ENCODE results near the gene BTBD9. TPM values are rescaled to one million over a fixed set of nuclear protein-coding genes. Genes with fewer than 3 reads are reported as not detected.

Gene BTBD9
- total RNA-seq, 1 experiment from 2014 or later = 8.9 TPM

- H4K5ac ChIP-seq (ENCODE audit: insufficient read length, low read depth, low read length) = no peak overlapping the region
- H3T11ph ChIP-seq (ENCODE audit: low read length) = no peak overlapping the region
- H3K23me2 ChIP-seq (ENCODE audit: insufficient read length, low read depth, low read length, poor library complexity, severe bottlenecking) = no peaks in the 10 kb centered on the region
- peak overlapping the region in 2 of 3 experiments; percentile 59 to 86; a peak in 4 of 7 replicates for H3K27ac Mint-ChIP-seq
- no peak overlapping the region for H2BK120ac ChIP-seq (ENCODE audit: low read depth, low read length, poor library complexity, severe bottlenecking)
- no peak overlapping the region for H2BK12ac ChIP-seq (ENCODE audit: insufficient read length, low read depth, low read length)
- H4K8ac ChIP-seq (replicated peaks; ENCODE audit: insufficient read length, low read depth, low read length) = no peak overlapping the region
- no peak for TF ChIP-seq CTCF (conservative IDR thresholded peaks at IDR 0.05)
- H3K56ac ChIP-seq (ENCODE audit: insufficient read length, low read depth, low read length) = no peak overlapping the region
- H3K23ac ChIP-seq (ENCODE audit: insufficient read length, low read depth, low read length) = no peak overlapping the region
- H2BK15ac ChIP-seq (ENCODE audit: low read depth, low read length) = no peak overlapping the region
- peaks cover 0 to 7% (median 0%) of the 10 kb centered on the region in 3 experiments; a peak in 2 of 7 replicates for H3K36me3 Mint-ChIP-seq (ENCODE audit: insufficient read depth in 1 of 3, low read depth in 3 of 3)
- H2AFZ ChIP-seq (ENCODE audit: low read length) = no peak overlapping the region
- H3K14ac ChIP-seq (ENCODE audit: insufficient read depth, low read length) = no peak overlapping the region
- H4K91ac ChIP-seq (ENCODE audit: insufficient read length, low read depth, low read length) = no peak overlapping the region
- H3K4ac ChIP-seq (ENCODE audit: low read depth, low read length) = no peak overlapping the region
- no peak overlapping the region for H2AK5ac ChIP-seq (ENCODE audit: insufficient read length, low read length)
- no peak overlapping the region for H3K4me2 ChIP-seq (ENCODE audit: insufficient read depth, insufficient read length, low read length)
- no peak overlapping the region for H3K18ac ChIP-seq (ENCODE audit: insufficient read length, low read depth, low read length)
- H3K27ac ChIP-seq (ENCODE audit: insufficient read length, low read depth, low read length) = no peak overlapping the region
- H3K9ac ChIP-seq (ENCODE audit: extremely low read depth, insufficient read length, low read length) = no peak overlapping the region
- H3K27me3 ChIP-seq (ENCODE audit: insufficient read depth, low read length) = no peaks in the 10 kb centered on the region
- H3K9me3 Mint-ChIP-seq = no peaks in the 10 kb centered on the region
- no CpG with 5 or more reads among the region's 2 CpGs for WGBS (ENCODE audit: extremely low coverage, insufficient read length, low lambda C conversion rate)
- H3K79me2 ChIP-seq (ENCODE audit: insufficient read depth, low read length) = no peaks in the 10 kb centered on the region
- peak overlapping the region in 1 of 2 experiments; percentile 18; a peak in 1 of 5 replicates for H3K4me3 Mint-ChIP-seq
- H4K20me1 ChIP-seq (ENCODE audit: control insufficient read depth, insufficient read depth, insufficient read length) = no peaks in the 10 kb centered on the region
- no peaks in the 10 kb centered on the region for H3K27me3 Mint-ChIP-seq (ENCODE audit: low read depth)
- no peaks in the 10 kb centered on the region for H3K79me1 ChIP-seq (ENCODE audit: insufficient read depth, low read depth, low read length, poor library complexity, severe bottlenecking)
- no peak overlapping the region for H2BK5ac ChIP-seq (ENCODE audit: insufficient read length, low read length)
- H3K9me3 ChIP-seq (ENCODE audit: control insufficient read depth, low read depth, low read length) = no peaks in the 10 kb centered on the region
- H3K4me1 Mint-ChIP-seq = peaks cover 33 to 50% of the 10 kb centered on the region in 2 experiments
- no peak for DNase-seq
- no peak overlapping the region for H2BK20ac ChIP-seq (ENCODE audit: low read depth, low read length, poor library complexity, severe bottlenecking)
- no peaks in the 10 kb centered on the region for H3K4me1 ChIP-seq (ENCODE audit: insufficient read depth, low read length)
These were observed 490.2 kb downstream of the BTBD9 start for GRCh38 chr6:38149531-38149930.

Data from H9 (cell line).